AG09309 (cell line): ENCODE data around the gene TCIRG1.

ENCODE experiments used
- DNase-seq: peaks from one replicate; pipeline ENCODE4 v3.0.0-alpha.2; 2010; ENCODE audit warnings: low read depth
- H3K4me3 ChIP-seq: 2 replicates; pipeline ENCODE4 v1.5.1; 2011; ENCODE audit warnings: mild to moderate bottlenecking, low read depth, low read length, moderate library complexity; ENCODE audit not compliant: control insufficient read depth
- CTCF ChIP-seq: IDR thresholded peaks from 2 replicates; pipeline ENCODE4 v1.5.1; 2011; ENCODE audit warnings: mild to moderate bottlenecking, low read depth, low read length, inconsistent platforms; ENCODE audit not compliant: insufficient read depth, control insufficient read depth; ENCODE audit errors: missing control alignments

Gene TCIRG1

GRCh38 chr11:68012843-68013610 is 25.8 kb upstream of the TCIRG1 start:
- DNase-seq, result peak; percentile 89
- no peak overlapping the region for H3K4me3 ChIP-seq
- TF ChIP-seq CTCF, result no peak

- DNase-seq, result no peak
- H3K4me3 ChIP-seq, result no peak overlapping the region
- TF ChIP-seq CTCF, result no peak
These were observed 25.1 kb upstream of the TCIRG1 start for GRCh38 chr11:68013611-68014156.

- DNase-seq, result peak; percentile 45
- TF ChIP-seq CTCF, result no peak
- H3K4me3 ChIP-seq, result no peak overlapping the region
These were observed 24.5 kb upstream of the TCIRG1 start for GRCh38 chr11:68014157-68014946.

GRCh38 chr11:68014947-68015447 is 23.8 kb upstream of the TCIRG1 start:
- H3K4me3 ChIP-seq, result no peak overlapping the region
- no peak for TF ChIP-seq CTCF
- no peak for DNase-seq

GRCh38 chr11:68015467-68015866 is 23.4 kb upstream of the TCIRG1 start:
- TF ChIP-seq CTCF, result no peak
- DNase-seq, result no peak
- H3K4me3 ChIP-seq, result no peak overlapping the region

GRCh38 chr11:68016161-68016903 is 22.5 kb upstream of the TCIRG1 start:
- no peak for DNase-seq
- no peak overlapping the region for H3K4me3 ChIP-seq
- TF ChIP-seq CTCF, result no peak
